HEK293T (cell line): Measurements from ENCODE around the gene ADCY1.

Source experiments
- CTCF ChIA-PET: fragments of 350-600 bp; formaldehyde crosslinking; extraction: SDS; loops from one replicate; lab custom pipeline; 2021; ENCODE audit warnings: antibody characterized with exemption, inconsistent platforms; lab: Yijun Ruan, JAX
- POLR2A ChIA-PET: fragments of 350-600 bp; formaldehyde crosslinking; extraction: SDS; loops from one replicate; lab custom pipeline; 2020; ENCODE audit warnings: antibody characterized with exemption, inconsistent platforms; lab: Yijun Ruan, JAX
- DNase-seq: peaks from one replicate; pipeline ENCODE4 v3.0.0; 2012; ENCODE audit warnings: mixed read lengths; ENCODE audit errors: extremely low spot score
- ARNT ChIP-seq: fragments of 450-650 bp; IDR thresholded peaks from 2 replicates; pipeline ENCODE4 v1.6.1; 2017; ENCODE audit warnings: mild to moderate bottlenecking
- BHLHE40 ChIP-seq: fragments of 450-650 bp; IDR thresholded peaks from 2 replicates; pipeline ENCODE4 v1.6.1; 2016; ENCODE audit warnings: mild to moderate bottlenecking, moderate library complexity, borderline replicate concordance
- CTBP1 ChIP-seq: fragments of 450-650 bp; IDR thresholded peaks from 2 replicates; pipeline ENCODE4 v1.6.1; 2016; ENCODE audit warnings: borderline replicate concordance
- ELF4 ChIP-seq: fragments of 450-650 bp; IDR thresholded peaks from 2 replicates; pipeline ENCODE4 v1.6.1; 2017; ENCODE audit warnings: antibody characterized with exemption
- FOXA1 ChIP-seq: fragments of 450-650 bp; IDR thresholded peaks from 2 replicates; pipeline ENCODE4 v1.6.1; 2016; ENCODE audit warnings: mild to moderate bottlenecking
- FOXK2 ChIP-seq: fragments of 450-650 bp; IDR thresholded peaks from 2 replicates; pipeline ENCODE4 v1.6.1; 2016; ENCODE audit warnings: mild to moderate bottlenecking
- FOXM1 ChIP-seq: fragments of 450-650 bp; IDR thresholded peaks from 2 replicates; pipeline ENCODE4 v1.6.1; 2017; ENCODE audit warnings: mild to moderate bottlenecking, borderline replicate concordance
- HDGF ChIP-seq: fragments of 450-650 bp; IDR thresholded peaks from 2 replicates; pipeline ENCODE4 v1.6.1; 2017; ENCODE audit warnings: antibody characterized with exemption, borderline replicate concordance
- L3MBTL2 ChIP-seq: fragments of 450-650 bp; conservative IDR thresholded peaks from 2 replicates; pipeline ENCODE4 v1.6.1; 2016; ENCODE audit warnings: mild to moderate bottlenecking
- LEF1 ChIP-seq: fragments of 450-650 bp; IDR thresholded peaks from 2 replicates; pipeline ENCODE4 v1.6.1; 2017; ENCODE audit warnings: mild to moderate bottlenecking, borderline replicate concordance
- NFRKB ChIP-seq: fragments of 450-650 bp; IDR thresholded peaks from 2 replicates; pipeline ENCODE4 v1.6.1; 2016; ENCODE audit warnings: mild to moderate bottlenecking, moderate library complexity
- PKNOX1 ChIP-seq: fragments of 450-650 bp; IDR thresholded peaks from 2 replicates; pipeline ENCODE4 v1.6.1; 2016
- SP1 ChIP-seq: fragments of 450-650 bp; IDR thresholded peaks from 2 replicates; pipeline ENCODE4 v1.6.1; 2017
- SUZ12 ChIP-seq: fragments of 450-650 bp; IDR thresholded peaks from 2 replicates; pipeline ENCODE4 v1.6.1; 2016; ENCODE audit warnings: mild to moderate bottlenecking
- TARDBP ChIP-seq: fragments of 450-650 bp; IDR thresholded peaks from 2 replicates; pipeline ENCODE4 v1.6.1; 2016
- ZNF384 ChIP-seq: fragments of 450-650 bp; IDR thresholded peaks from 2 replicates; pipeline ENCODE4 v1.6.1; 2016

The ADCY1 gene

GRCh38 chr7:45699726-45700390, 125.7 kb downstream of the ADCY1 start:
- POLR2A ChIA-PET = no interaction called here
- CTCF ChIA-PET = no interaction called here
- TF ChIP-seq SUZ12 = no peak
- no peak for TF ChIP-seq BHLHE40
- TF ChIP-seq ELF4 = no peak
- TF ChIP-seq FOXK2 = no peak
- no peak for TF ChIP-seq HDGF
- no peak for TF ChIP-seq SP1
- TF ChIP-seq FOXA1 = no peak
- TF ChIP-seq TARDBP = no peak
- no peak for TF ChIP-seq CTBP1
- no peak for TF ChIP-seq NFRKB
- TF ChIP-seq L3MBTL2 = no peak
- no peak for TF ChIP-seq LEF1
- TF ChIP-seq ZNF384 = no peak
- TF ChIP-seq ARNT = no peak
- TF ChIP-seq FOXM1 = no peak
- no peak for DNase-seq

DNA sequence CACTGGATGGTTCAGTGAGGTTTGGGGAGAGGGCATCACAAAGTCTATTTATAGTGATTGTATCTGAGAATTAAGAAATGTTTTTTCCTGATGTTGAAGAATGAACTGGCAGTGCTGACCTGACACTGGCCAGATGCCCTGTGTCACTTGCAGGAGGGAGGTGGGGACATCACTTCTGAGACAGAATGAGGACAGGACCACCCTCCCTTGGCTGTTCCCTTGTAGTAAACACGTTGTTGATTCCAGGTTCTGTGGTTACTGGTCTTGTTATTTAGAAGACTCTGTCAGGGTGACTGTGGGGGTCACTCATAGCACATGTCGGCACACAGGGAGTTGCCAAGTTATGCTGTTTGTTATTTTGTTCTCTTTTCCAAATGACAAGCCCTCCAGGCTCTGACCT, 126.4 kb downstream of the ADCY1 start:
- TF ChIP-seq FOXM1 (no peak), NFRKB (no peak), FOXK2 (no peak), BHLHE40 (no peak), ARNT (no peak)
- CTCF ChIA-PET = no interaction called here
- no peak for DNase-seq
- POLR2A ChIA-PET = no interaction called here

- CTCF ChIA-PET = no interaction called here
- TF ChIP-seq SP1 (no peak), FOXA1 (no peak), L3MBTL2 (no peak), TARDBP (no peak), HDGF (no peak), NFRKB (no peak), FOXK2 (no peak), ELF4 (no peak), CTBP1 (no peak), PKNOX1 (no peak), SUZ12 (no peak), ARNT (no peak), ZNF384 (no peak), LEF1 (no peak), BHLHE40 (no peak)
- POLR2A ChIA-PET = no interaction called here
- DNase-seq = no peak
These were observed 127.7 kb downstream of the ADCY1 start for GRCh38 chr7:45701701-45702510.

- DNase-seq = no peak
- CTCF ChIA-PET = no interaction called here
- TF ChIP-seq PKNOX1 = no peak
- TF ChIP-seq NFRKB = no peak
- TF ChIP-seq CTBP1 = no peak
- TF ChIP-seq LEF1 = no peak
- TF ChIP-seq FOXM1 = no peak
- no peak for TF ChIP-seq ZNF384
- TF ChIP-seq ARNT = no peak
- TF ChIP-seq FOXK2 = no peak
- TF ChIP-seq SP1 = no peak
- POLR2A ChIA-PET = no interaction called here
These were observed 128.6 kb downstream of the ADCY1 start for GRCh38 chr7:45702751-45703150.

DNA sequence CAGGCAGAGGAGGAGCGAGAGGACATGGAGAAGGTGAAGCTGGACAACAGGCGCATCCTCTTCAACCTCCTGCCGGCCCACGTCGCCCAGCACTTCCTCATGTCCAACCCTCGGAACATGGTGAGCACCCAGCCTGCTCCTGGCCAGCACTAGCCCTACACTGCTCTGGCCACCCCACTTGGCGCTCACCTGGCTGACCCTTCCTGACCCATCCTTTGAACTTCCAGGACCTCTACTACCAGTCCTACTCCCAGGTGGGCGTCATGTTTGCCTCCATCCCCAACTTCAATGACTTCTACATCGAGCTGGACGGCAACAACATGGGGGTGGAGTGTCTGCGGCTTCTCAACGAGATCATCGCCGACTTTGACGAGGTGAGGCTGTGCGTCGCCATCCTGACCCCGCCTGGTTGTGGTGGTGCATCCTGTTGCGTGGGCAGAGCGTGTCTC, 129.2 kb downstream of the ADCY1 start:
- no peak for TF ChIP-seq FOXK2
- no peak for TF ChIP-seq ZNF384
- no peak for TF ChIP-seq ARNT
- no peak for TF ChIP-seq SUZ12
- TF ChIP-seq TARDBP = no peak
- TF ChIP-seq FOXA1 = no peak
- no peak for TF ChIP-seq L3MBTL2
- no peak for TF ChIP-seq HDGF
- DNase-seq = no peak
- CTCF ChIA-PET = interaction anchor here (0.5 kb wide), 1 partner anchor 40 kb away, joined by 7 read pairs; no protein-coding TSS in a partner anchor
- POLR2A ChIA-PET = no interaction called here

GRCh38 chr7:45703911-45704682, 129.9 kb downstream of the ADCY1 start:
- ChIA-PET CTCF (interaction anchor here (0.5 kb wide), 1 partner anchor 40 kb away, joined by 7 read pairs; no protein-coding TSS in a partner anchor), POLR2A (no interaction called here)
- TF ChIP-seq L3MBTL2 = no peak
- TF ChIP-seq TARDBP = no peak
- TF ChIP-seq SP1 = no peak
- no peak for TF ChIP-seq ELF4
- TF ChIP-seq NFRKB = no peak
- no peak for TF ChIP-seq HDGF
- no peak for TF ChIP-seq LEF1
- TF ChIP-seq ZNF384 = no peak
- TF ChIP-seq FOXM1 = no peak
- TF ChIP-seq CTBP1 = no peak
- DNase-seq = no peak
